ENCODE results near the gene CAPN10.
"Not testable (repeated sequence)": the region's sequence is repeated elsewhere in the genome, so short reads cannot be mapped to it uniquely, and the experiment has no call there.

CAPN10 gene

GRCh38 chr2:240602266-240603050 lies 15.9 kb downstream of the CAPN10 start:
- no peak for DNase-seq (ENCODE audit: low read depth in 2 of 2)

GRCh38 chr2:240603081-240603835 lies 16.7 kb downstream of the CAPN10 start:
- DNase-seq (ENCODE audit: low read depth in 2 of 2): no peak

- DNase-seq (ENCODE audit: low read depth in 2 of 2): no peak
Observed at GRCh38 chr2:240603846-240604245, 17.3 kb downstream of the CAPN10 start.

- DNase-seq (ENCODE audit: low read depth in 2 of 2): no peak
Observed at GRCh38 chr2:240604291-240604938, 17.9 kb downstream of the CAPN10 start.

GRCh38 chr2:240604939-240605716 lies 18.6 kb downstream of the CAPN10 start:
- no peak for DNase-seq (ENCODE audit: low read depth in 2 of 2)

- DNase-seq (ENCODE audit: low read depth in 2 of 2): no peak
Observed at GRCh38 chr2:240605867-240606743, 19.6 kb downstream of the CAPN10 start.

- DNase-seq (ENCODE audit: low read depth in 2 of 2): no peak
Observed at GRCh38 chr2:240611601-240612210, 25.2 kb downstream of the CAPN10 start.

- DNase-seq (ENCODE audit: low read depth in 2 of 2): no peak
Observed at GRCh38 chr2:240613781-240614180, 27.2 kb downstream of the CAPN10 start.

GRCh38 chr2:240614391-240614790 lies 27.9 kb downstream of the CAPN10 start:
- no peak for DNase-seq (ENCODE audit: low read depth in 2 of 2)

GRCh38 chr2:240615396-240615795 lies 28.9 kb downstream of the CAPN10 start:
- no peak for DNase-seq (ENCODE audit: low read depth in 2 of 2)

GRCh38 chr2:240615820-240616547 lies 29.4 kb downstream of the CAPN10 start:
- no peak for DNase-seq (ENCODE audit: low read depth in 2 of 2)

GRCh38 chr2:240616860-240617666 lies 30.5 kb downstream of the CAPN10 start:
- DNase-seq (ENCODE audit: low read depth in 2 of 2): not testable (repeated sequence)

GRCh38 chr2:240618776-240619175 lies 32.2 kb downstream of the CAPN10 start:
- no peak for DNase-seq (ENCODE audit: low read depth in 2 of 2)

- no peak for DNase-seq (ENCODE audit: low read depth in 2 of 2)
Observed at GRCh38 chr2:240619506-240620148, 33.1 kb downstream of the CAPN10 start.

GRCh38 chr2:240620149-240620731 lies 33.7 kb downstream of the CAPN10 start:
- no peak for DNase-seq (ENCODE audit: low read depth in 2 of 2)

GRCh38 chr2:240620859-240621258 lies 34.3 kb downstream of the CAPN10 start:
- DNase-seq (ENCODE audit: low read depth in 2 of 2): no peak

GRCh38 chr2:240622060-240622411 lies 35.5 kb downstream of the CAPN10 start:
- no peak for DNase-seq (ENCODE audit: low read depth in 2 of 2)
